Measurements from ENCODE around the gene FOXL2. TPM values are rescaled to one million over a fixed set of nuclear protein-coding genes. Genes with fewer than 3 reads are reported as not detected.

Gene FOXL2
- polyA plus RNA-seq (2011; rRNA removed) (0.90 and 1.2 TPM in 2 replicates), polyA plus RNA-seq (2017; fragmentation: RNase III; extraction: RNeasy Plus Mini Kit Qiagen cat#74134 plus additional on column Dnase treatment) (2.7 to 3.6 TPM (median 3.1 TPM) in 3 replicates), polyA minus RNA-seq (2011; rRNA and poly(A)+ RNA removed) (0.91 and 1.0 TPM in 2 replicates)
- polyA plus RNA-seq (2012; cell fraction: cytosol; rRNA removed), result 1.7 and 2.8 TPM in 2 replicates
- 2.6 and 3.0 TPM in 2 replicates for polyA plus RNA-seq (2012; cell fraction: nucleus; rRNA removed)

GRCh38 chr3:138946663-138947494 is at the start of gene FOXL2, which contains the start of gene FOXL2NB:
FOXL2 (minus strand) TSS chr3:138947137; CDS start chr3:138946722, 415 bp downstream.
FOXL2NB (plus strand) TSS chr3:138947217; CDS start chr3:138947365, 148 bp downstream.
- Histone ChIP-seq H3K9me3 (no peaks in the 10 kb centered on the region), H3K4me2 (peak within 1 kb of the TSS; percentile 85), H3K4me1 (peaks cover 3% of the 10 kb centered on the region; the same call in 1 of the 3 replicates), H3K27ac (peak within 1 kb of the TSS; percentile 86 to 89), H3K4me3 (peak within 1 kb of the TSS; percentile 63)
- CTCF ChIA-PET, result interaction anchor here (1.0 to 2.4 kb wide), 5 partner anchors 11 to 382 kb away, joined by 4 to 7 read pairs (median 6); no protein-coding TSS in a partner anchor
- peak; percentile 23 to 67 for DNase-seq (ENCODE audit: low read depth in 1 of 2, low spot score in 1 of 2)
- peak; percentile 82 to 90 for ATAC-seq
- no peak for FAIRE-seq
- POLR2A ChIA-PET, result interaction anchor here (0.6 to 1.2 kb wide), 5 partner anchors 11 to 398 kb away, joined by 3 to 8 read pairs (median 3); no protein-coding TSS in a partner anchor
- TF ChIP-seq NPAS2 (CRISPR knock-in tag; IDR thresholded peaks at IDR 0.05; ENCODE audit: borderline replicate concordance), result no peak
- no peak for TF ChIP-seq REST (IDR thresholded peaks at IDR 0.05)
- TF ChIP-seq POLR2AphosphoS2 (conservative IDR thresholded peaks at IDR 0.05; ENCODE audit: low read length), result no peak
- TF ChIP-seq POLR2A (IDR thresholded peaks at IDR 0.05; ENCODE audit: low read length), result peak; percentile 24
- TF ChIP-seq E2F6 (IDR thresholded peaks at IDR 0.05; ENCODE audit: borderline replicate concordance, low read depth), result 0 out of 2 replicates have a peak, but pooled peaks have one; percentile 25
- no peak for TF ChIP-seq CEBPB (IDR thresholded peaks at IDR 0.05)
- WGBS (ENCODE audit: missing lambda C conversion rate), result 25% methylated on average over 10 of the region's 78 CpGs

- 0% methylated on average over 1 of the region's 1 CpG for WGBS (ENCODE audit: missing lambda C conversion rate)
- TF ChIP-seq MAFK (IDR thresholded peaks at IDR 0.05; ENCODE audit: partially characterized antibody), result peak; percentile 71
- no peak for TF ChIP-seq JUNB (IDR thresholded peaks at IDR 0.05)
- no peak for TF ChIP-seq EHF (CRISPR knock-in tag; IDR thresholded peaks at IDR 0.05)
- TF ChIP-seq ZC3H11A (IDR thresholded peaks at IDR 0.05), result no peak
- no peak for TF ChIP-seq CHD2 (IDR thresholded peaks at IDR 0.05; ENCODE audit: low read length, partially characterized antibody)
- no peak for TF ChIP-seq EP300 (IDR thresholded peaks at IDR 0.05)
- TF ChIP-seq EHMT2 (IDR thresholded peaks at IDR 0.05; ENCODE audit: low read depth), result no peak
- ATAC-seq (no peak), DNase-seq (ENCODE audit: low read depth in 1 of 2, low spot score in 1 of 2) (no peak), FAIRE-seq (no peak)
- Histone ChIP-seq H3K4me3 (no peak overlapping the region), H3K27ac (no peak overlapping the region), H3K4me2 (no peak overlapping the region), H3K4me1 (no peaks in the 10 kb centered on the region), H3K9me3 (no peaks in the 10 kb centered on the region)
- CTCF ChIA-PET, result no interaction called here
- POLR2A ChIA-PET, result no interaction called here
Measured at GRCh38 chr3:138995706-138996105, 48.8 kb upstream of the FOXL2 start.

DNA sequence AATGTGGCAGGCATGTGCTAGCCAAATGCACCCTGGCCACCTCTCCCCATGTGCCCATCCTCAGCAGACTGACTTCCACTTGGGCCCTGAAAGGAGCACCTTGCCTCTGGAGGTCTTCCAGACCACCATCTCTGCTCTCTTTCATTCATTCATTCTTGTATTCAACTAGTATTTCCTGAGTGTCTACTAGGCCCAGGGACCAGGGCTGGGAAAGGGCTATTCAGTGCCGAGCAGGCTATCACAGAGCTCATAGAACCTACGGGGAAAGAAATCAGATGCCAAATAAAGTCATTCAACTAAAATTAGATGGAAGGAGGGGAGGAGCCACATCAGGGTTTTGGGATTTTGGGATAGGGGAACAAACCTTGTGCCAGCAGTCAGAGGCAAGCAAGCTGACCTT is 40.2 kb upstream of the FOXL2 start:
- POLR2A ChIA-PET, result no interaction called here
- no peak for FAIRE-seq

More for the DNA sequence above, 40.2 kb upstream of the FOXL2 start:
- TF ChIP-seq, protein P1, sequence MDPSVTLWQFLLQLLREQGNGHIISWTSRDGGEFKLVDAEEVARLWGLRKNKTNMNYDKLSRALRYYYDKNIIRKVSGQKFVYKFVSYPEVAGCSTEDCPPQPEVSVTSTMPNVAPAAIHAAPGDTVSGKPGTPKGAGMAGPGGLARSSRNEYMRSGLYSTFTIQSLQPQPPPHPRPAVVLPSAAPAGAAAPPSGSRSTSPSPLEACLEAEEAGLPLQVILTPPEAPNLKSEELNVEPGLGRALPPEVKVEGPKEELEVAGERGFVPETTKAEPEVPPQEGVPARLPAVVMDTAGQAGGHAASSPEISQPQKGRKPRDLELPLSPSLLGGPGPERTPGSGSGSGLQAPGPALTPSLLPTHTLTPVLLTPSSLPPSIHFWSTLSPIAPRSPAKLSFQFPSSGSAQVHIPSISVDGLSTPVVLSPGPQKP (IDR thresholded peaks at IDR 0.05; ENCODE audit: low read depth, low read length), result no peak
- TF ChIP-seq RARB (CRISPR knock-in tag; IDR thresholded peaks at IDR 0.05), result no peak
- TF ChIP-seq FOSB (CRISPR knock-in tag; IDR thresholded peaks at IDR 0.05), result no peak
- no peak for TF ChIP-seq MAFK (IDR thresholded peaks at IDR 0.05; ENCODE audit: partially characterized antibody)
- no peak for TF ChIP-seq TP53 (CRISPR knock-in tag; IDR thresholded peaks at IDR 0.05)
- TF ChIP-seq ZFP36 (IDR thresholded peaks at IDR 0.05; ENCODE audit: borderline replicate concordance, partially characterized antibody), result no peak
- TF ChIP-seq ZC3H11A (IDR thresholded peaks at IDR 0.05), result no peak
- no peak for TF ChIP-seq ESRRA (IDR thresholded peaks at IDR 0.05; ENCODE audit: borderline replicate concordance, low read length)
- no peak for TF ChIP-seq RFX5 (IDR thresholded peaks at IDR 0.05)
- TF ChIP-seq MAZ (IDR thresholded peaks at IDR 0.05; ENCODE audit: borderline replicate concordance, low read depth, low read length), result no peak
- TF ChIP-seq TFCP2L1 (CRISPR knock-in tag; IDR thresholded peaks at IDR 0.05), result no peak
- no peak for TF ChIP-seq JUN (IDR thresholded peaks at IDR 0.05)
- no peak for TF ChIP-seq ZSCAN20 (CRISPR knock-in tag; IDR thresholded peaks at IDR 0.05)
- DNase-seq (ENCODE audit: low read depth in 1 of 2, low spot score in 1 of 2), result no peak
- Histone ChIP-seq H3K9me3 (no peaks in the 10 kb centered on the region), H3K27ac (no peak overlapping the region), H3K4me1 (no peaks in the 10 kb centered on the region), H3K4me3 (no peak overlapping the region), H3K4me2 (no peak overlapping the region)
- no peak for ATAC-seq
- CTCF ChIA-PET, result interaction anchor here (1.0 to 1.5 kb wide), 2 partner anchors 51 to 72 kb away, joined by 3 read pairs; no protein-coding TSS in a partner anchor
- WGBS (ENCODE audit: missing lambda C conversion rate), result 96% methylated on average over 2 of the region's 2 CpGs
